ENCODE data around the gene FAM161A.
A peak's percentile ranks its signal among the peaks of the same experiment; 100 is the strongest.
"Not testable (repeated sequence)": the region's sequence is repeated elsewhere in the genome, so short reads cannot be mapped to it uniquely, and the experiment has no call there.

Gene FAM161A

DNA sequence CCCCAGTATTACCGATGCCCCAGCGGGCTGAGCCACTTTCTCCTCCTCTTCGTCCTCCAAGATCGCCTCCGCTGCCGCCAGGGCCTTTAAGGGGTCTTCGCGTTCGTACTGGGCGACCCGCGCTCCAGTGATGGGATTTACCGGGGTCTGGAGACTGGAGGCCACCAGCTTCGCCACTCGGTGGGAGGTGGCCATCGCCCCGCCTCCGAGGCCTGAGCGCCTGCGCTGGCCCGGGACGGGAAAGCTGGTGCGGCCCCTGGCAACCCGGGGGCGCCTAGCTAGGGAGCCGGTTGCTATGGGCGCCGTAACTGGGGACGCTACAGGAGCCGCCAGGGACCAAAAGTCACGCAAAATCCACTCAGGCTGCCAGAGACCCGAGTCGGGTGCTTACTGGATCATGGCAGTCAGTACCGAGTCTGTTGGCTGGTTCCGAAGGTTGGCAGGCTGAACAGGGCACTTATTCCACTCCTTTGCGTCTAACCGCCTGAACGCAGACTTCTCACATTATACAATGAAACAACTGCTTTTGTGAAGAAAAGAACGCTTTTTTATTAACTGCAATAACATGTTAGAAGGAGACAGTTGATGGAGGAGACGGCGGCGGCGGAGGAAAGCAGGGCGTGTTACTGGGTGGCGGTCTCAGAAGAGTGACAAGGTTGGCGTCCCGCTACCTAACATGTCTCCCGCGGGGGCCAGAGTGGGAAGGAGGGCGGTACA, at the start of gene FAM161A:
TSS of gene FAM161A (minus strand) at position 214 of the 717 bp plus-strand sequence. CDS start at position 195, 19 bp downstream.
- peak; percentile 51 to 66 for DNase-seq (ENCODE audit: low read depth in 1 of 2, low spot score in 1 of 2)

DNA sequence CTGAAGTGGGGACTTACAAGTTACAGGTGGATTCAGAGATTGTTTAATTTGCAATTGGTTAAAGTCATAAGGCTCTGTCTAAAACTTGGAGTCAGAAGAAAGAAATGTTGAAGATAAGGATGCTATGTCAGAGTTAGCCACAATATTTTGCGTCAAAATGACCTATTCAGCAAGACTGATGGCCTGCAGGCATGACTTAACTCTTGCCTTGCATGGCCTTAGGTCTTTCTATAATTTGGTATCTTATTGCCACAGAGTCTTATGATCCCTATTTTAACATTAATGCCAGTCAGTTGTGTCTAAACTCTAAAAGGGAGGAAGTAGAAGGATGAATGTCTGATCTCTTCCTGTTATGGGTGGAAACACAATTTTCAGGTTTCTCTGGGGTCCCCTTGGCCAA, 46.4 kb upstream of the FAM161A start:
- no peak for DNase-seq (ENCODE audit: low read depth in 1 of 2, low spot score in 1 of 2)

- no peak for DNase-seq (ENCODE audit: low read depth in 1 of 2, low spot score in 1 of 2)
Measured at GRCh38 chr2:61898810-61899209, 45.0 kb upstream of the FAM161A start.

- DNase-seq (ENCODE audit: low read depth in 1 of 2, low spot score in 1 of 2): peak; percentile 85 to 93
Measured at GRCh38 chr2:61888267-61889055, 34.6 kb upstream of the FAM161A start, which contains the start of gene CCT4. TSS of gene CCT4 (minus strand) at chr2:61888656. CDS start at chr2:61888507, 149 bp downstream.

GRCh38 chr2:61887717-61888266, 33.9 kb upstream of the FAM161A start:
- peak in 1 of 2 donors; percentile 32 for DNase-seq (ENCODE audit: low read depth in 1 of 2, low spot score in 1 of 2)

GRCh38 chr2:61885896-61886603, 32.2 kb upstream of the FAM161A start:
- no peak for DNase-seq (ENCODE audit: low read depth in 1 of 2, low spot score in 1 of 2)

DNA sequence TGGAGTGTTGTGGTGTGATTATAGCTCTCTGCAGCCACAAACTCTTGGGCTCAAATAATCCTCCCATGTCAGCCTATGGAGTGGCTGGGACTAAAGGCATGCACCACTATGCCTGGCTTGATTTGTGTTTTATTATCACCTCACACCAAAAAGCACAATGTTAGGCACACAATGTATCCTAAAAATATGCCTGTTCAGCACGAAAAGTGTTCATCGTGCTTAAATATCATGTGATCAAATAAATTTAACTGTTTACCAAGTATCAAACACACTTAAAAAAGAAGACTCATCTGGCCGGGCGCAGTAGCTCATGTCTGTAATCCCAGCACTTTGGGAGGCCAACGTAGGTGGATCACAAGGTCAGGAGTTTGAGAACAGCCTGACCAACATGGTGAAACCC, 29.0 kb upstream of the FAM161A start:
- no peak for DNase-seq (ENCODE audit: low read depth in 1 of 2, low spot score in 1 of 2)

DNA sequence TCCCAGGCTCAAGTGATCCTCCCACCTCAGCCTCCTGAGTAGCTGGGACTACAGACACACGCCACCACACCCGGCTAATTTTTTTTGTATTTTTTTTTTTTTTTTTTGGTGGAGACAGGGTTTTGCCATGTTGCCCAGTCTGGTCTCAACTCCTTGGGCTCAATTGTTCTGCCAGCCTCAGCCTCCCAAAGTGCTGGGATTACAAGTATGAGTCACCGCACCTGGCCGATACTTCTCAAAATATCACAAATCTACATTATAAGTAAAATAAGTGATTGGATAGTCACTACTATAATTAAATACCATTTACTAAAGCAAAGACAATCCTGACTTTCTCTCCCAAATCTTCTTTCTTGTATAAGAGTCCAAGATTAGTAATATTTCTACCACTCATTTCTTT, 25.5 kb upstream of the FAM161A start:
- not testable (repeated sequence) for DNase-seq (ENCODE audit: low read depth in 1 of 2, low spot score in 1 of 2)

DNA sequence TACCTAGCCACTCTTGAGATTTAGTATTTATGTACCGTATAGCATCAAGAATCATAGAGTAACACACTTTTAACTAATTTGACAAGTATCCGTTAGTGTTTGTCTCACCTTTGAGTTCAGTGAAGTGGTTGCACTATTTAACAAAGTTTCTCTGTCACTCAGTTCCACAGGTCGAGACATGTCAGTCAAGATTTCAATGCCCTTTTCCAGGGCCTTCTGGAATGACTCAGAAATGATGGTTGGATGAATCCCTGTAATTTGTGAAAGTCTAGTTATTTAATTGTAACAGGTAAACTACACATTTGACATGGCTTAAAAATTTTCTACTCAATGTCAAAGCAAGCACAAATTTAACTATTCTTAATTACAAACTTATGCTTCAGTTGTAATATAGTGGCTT, 24.9 kb upstream of the FAM161A start:
- no peak for DNase-seq (ENCODE audit: low read depth in 1 of 2, low spot score in 1 of 2)

- no peak for DNase-seq (ENCODE audit: low read depth in 1 of 2, low spot score in 1 of 2)
Measured at GRCh38 chr2:61877571-61878245, 23.8 kb upstream of the FAM161A start.

DNA sequence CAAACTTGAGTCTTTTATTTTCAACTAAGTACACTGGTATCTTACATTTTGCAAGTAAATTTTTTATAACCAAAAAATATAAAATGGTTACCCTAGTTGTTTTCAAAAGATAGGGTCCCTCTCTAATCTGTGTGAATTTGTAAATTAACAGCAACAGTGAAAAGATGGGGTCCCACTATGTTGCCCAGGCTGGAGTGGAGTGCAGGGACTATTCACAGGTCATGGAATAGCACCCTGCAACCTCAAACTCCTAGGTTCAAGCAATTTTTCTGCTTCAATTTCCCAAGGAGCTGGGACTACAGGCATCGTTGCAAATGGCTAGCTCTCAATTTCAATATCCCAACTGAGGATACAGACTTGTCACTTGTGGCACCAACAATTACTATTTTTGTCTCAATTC, 22.5 kb upstream of the FAM161A start:
- no peak for DNase-seq (ENCODE audit: low read depth in 1 of 2, low spot score in 1 of 2)

- not testable (repeated sequence) for DNase-seq (ENCODE audit: low read depth in 1 of 2, low spot score in 1 of 2)
Measured at GRCh38 chr2:61866482-61867089, 12.7 kb upstream of the FAM161A start.

DNA sequence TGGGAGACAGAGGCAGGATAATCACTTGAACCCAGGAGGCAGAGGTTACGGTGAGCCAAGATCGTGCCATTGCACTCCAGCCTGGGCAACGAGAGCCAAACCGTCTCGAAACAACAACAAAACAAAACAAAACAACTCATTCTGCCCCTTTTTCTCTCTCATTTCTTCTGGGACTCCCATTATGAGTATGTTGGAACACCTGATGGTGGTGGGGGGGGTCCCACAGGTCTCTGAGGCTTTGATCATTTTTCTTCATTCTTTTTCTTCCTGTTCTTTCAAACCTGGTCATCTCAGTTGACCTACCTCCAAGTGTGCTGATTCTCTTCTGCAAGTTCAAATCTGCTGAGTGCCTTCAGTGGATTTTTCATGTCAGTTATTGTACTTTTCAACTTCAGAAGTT, 8.2 kb upstream of the FAM161A start:
- no peak for DNase-seq (ENCODE audit: low read depth in 1 of 2, low spot score in 1 of 2)

GRCh38 chr2:61857224-61857623, 3.4 kb upstream of the FAM161A start:
- no peak for DNase-seq (ENCODE audit: low read depth in 1 of 2, low spot score in 1 of 2)

DNA sequence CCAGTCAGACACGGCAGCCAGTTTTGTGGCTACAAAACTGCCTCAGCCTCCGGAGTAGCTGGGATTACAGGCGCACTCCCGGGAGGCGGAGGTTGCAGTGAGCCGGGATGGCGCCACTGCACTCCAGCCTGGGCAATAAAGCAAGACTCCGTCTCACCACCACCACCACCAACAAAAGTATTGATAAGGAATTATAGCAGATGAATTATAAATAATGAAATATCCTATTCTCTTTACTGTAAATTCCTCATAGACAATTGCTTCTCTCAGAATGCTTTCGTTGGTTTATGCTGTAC, 1.4 kb upstream of the FAM161A start:
- no peak for DNase-seq (ENCODE audit: low read depth in 1 of 2, low spot score in 1 of 2)

- DNase-seq (ENCODE audit: low read depth in 1 of 2, low spot score in 1 of 2): peak; percentile 63 to 91
Measured at GRCh38 chr2:61854564-61855317, 881 bp upstream of the FAM161A start.

GRCh38 chr2:61853086-61853846, 594 bp downstream of the FAM161A start:
- no peak for DNase-seq (ENCODE audit: low read depth in 1 of 2, low spot score in 1 of 2)

GRCh38 chr2:61851270-61851669, 2.6 kb downstream of the FAM161A start:
- DNase-seq (ENCODE audit: low read depth in 1 of 2, low spot score in 1 of 2): not testable (repeated sequence)

- no peak for DNase-seq (ENCODE audit: low read depth in 1 of 2, low spot score in 1 of 2)
Measured at GRCh38 chr2:61845320-61845719, 8.5 kb downstream of the FAM161A start.
